ENCODE results near the gene TMEM80.
"Not testable (repeated sequence)": the region's sequence is repeated elsewhere in the genome, so short reads cannot be mapped to it uniquely, and the experiment has no call there.

DNA sequence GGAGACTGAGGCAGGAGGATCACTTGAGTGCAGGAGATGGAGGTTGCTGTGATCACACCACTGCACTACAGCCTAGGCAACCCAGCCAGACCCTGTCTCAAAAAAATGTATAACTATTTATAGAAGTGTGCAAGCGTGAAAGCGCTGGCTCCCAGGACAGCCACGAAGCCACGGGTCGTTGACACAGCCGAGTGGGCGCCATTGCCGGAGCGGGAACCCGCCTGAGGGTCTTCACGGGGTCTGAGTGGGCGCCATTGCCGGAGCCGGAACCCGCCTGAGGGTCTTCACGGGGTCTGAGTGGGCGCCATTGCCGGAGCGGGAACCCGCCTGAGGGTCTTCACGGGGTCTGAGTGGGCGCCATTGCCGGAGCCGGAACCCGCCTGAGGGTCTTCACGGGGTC, 38.9 kb downstream of the TMEM80 start:
- TF ChIP-seq, protein P1, sequence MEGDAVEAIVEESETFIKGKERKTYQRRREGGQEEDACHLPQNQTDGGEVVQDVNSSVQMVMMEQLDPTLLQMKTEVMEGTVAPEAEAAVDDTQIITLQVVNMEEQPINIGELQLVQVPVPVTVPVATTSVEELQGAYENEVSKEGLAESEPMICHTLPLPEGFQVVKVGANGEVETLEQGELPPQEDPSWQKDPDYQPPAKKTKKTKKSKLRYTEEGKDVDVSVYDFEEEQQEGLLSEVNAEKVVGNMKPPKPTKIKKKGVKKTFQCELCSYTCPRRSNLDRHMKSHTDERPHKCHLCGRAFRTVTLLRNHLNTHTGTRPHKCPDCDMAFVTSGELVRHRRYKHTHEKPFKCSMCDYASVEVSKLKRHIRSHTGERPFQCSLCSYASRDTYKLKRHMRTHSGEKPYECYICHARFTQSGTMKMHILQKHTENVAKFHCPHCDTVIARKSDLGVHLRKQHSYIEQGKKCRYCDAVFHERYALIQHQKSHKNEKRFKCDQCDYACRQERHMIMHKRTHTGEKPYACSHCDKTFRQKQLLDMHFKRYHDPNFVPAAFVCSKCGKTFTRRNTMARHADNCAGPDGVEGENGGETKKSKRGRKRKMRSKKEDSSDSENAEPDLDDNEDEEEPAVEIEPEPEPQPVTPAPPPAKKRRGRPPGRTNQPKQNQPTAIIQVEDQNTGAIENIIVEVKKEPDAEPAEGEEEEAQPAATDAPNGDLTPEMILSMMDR (IDR thresholded peaks at IDR 0.05; ENCODE audit: low read depth, low read length) = not testable (repeated sequence)
- not testable (repeated sequence) for TF ChIP-seq EZH2phosphoT487 (IDR thresholded peaks at IDR 0.05; ENCODE audit: low read depth)
